Stimulated activated naive CD8-positive, alpha-beta T cell treated with anti-CD3 and anti-CD28 coated beads, Interleukin-15, Interleukin-2, amounts not matched to agents 100 ng/mL and 50 ng/mL, for 24 hours (primary cell): ENCODE measurements around the gene GPR39.

Experiments used
- H3K27ac Mint-ChIP-seq: one replicate; pipeline ENCODE4 v1.8.0; 2021; ENCODE audit warnings: mild to moderate bottlenecking, mixed read lengths
- H3K27me3 Mint-ChIP-seq: one replicate; pipeline ENCODE4 v1.8.0; 2021; ENCODE audit warnings: mixed read lengths
- H3K36me3 Mint-ChIP-seq: one replicate; pipeline ENCODE4 v1.8.0; 2021; ENCODE audit warnings: low read depth, mixed read lengths
- H3K4me1 Mint-ChIP-seq: one replicate; pipeline ENCODE4 v1.8.0; 2021; ENCODE audit warnings: low read depth, mixed read lengths
- H3K4me3 Mint-ChIP-seq: one replicate; pipeline ENCODE4 v1.8.0; 2021; ENCODE audit warnings: mild to moderate bottlenecking, mixed read lengths
- H3K9me3 Mint-ChIP-seq: one replicate; pipeline ENCODE4 v1.8.0; 2021; ENCODE audit warnings: mixed read lengths

GPR39 gene

DNA sequence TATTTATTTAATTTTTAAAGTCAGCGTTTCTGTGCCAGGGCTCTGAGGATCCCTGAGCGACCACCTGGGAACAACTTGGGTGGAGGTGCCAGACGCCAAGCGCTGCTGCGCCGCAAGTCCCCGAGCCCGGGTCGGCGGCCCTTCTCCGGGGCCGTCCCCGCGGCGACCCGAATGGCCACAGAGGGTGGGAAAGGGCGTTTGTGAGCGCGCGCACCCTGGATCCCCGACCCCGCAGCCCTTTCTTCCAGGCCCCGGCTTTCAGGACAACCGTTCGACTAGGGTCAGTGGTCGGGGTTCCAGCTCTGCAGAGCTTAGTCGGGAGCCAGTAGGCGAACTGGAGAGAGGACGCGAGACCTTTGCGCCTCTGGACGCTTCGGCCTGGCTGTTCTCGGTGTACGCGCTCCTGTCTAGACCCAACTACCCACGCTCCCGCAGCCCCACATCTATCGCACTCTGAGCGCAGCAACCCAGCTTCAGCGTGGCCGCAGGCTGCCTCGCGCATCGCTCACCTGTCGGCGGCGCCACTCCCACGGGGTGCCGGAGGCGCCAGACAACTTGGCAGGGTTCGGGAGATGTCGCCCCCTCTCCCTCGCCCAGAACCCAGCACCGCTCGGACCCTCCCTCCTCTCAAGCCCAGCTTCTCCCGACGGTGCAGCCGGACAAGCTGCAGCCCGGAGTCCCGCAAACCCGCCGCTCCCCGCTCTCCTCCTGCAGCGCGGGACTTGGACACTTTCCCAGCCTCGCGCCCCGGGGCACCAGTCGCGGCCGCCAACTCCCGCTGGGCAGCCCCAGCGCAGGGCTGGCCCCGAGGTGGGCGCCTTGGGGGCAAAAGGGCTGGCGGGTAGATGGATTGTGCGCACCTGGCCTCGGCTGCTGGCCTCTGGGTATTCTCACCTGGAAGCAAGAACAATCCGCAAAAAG, 252.6 kb downstream of the GPR39 start:
- no peak overlapping the region for H3K4me3 Mint-ChIP-seq
- peaks cover 52% of the 10 kb centered on the region for H3K27me3 Mint-ChIP-seq
- H3K36me3 Mint-ChIP-seq = no peaks in the 10 kb centered on the region
- no peak overlapping the region for H3K27ac Mint-ChIP-seq
- peaks cover 5% of the 10 kb centered on the region for H3K4me1 Mint-ChIP-seq
- no peaks in the 10 kb centered on the region for H3K9me3 Mint-ChIP-seq

DNA sequence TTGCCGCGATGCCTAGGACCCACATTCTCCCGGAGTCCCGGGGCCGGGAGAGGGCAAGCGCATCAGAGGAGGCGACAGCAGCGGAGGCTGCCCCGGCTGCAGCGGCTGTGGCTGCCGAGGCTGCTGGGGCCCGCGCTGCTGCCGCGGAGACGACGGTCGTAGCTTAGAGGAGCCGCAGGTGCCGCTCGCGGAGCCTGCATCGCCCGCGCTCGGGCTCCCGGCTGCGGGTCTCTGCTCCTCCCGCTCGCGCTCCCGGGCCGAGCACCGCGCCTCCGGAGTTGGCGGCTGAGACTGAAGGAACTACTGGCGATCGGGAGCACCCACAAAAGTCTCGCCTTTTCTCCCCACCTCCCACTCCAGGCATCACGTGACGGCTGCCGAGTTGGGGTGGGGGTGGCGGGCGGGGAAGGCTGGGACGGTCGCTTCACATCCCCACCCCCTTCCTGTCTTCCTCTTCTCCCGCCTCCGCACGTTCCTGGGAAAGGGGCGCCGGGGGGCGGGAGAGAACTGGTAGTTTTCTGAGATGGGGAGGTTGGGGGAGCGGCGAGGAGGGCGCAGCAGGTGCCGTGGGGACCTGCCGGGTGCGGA, 253.4 kb downstream of the GPR39 start, which contains the start of gene LYPD1:
LYPD1 (minus strand) TSS at position 298 of the 588 bp plus-strand sequence; CDS start at position 25, 273 bp downstream.
- Mint-ChIP-seq H3K27ac (no peak within 1 kb of the TSS), H3K4me3 (no peak within 1 kb of the TSS), H3K36me3 (no peaks in the 10 kb centered on the region), H3K27me3 (peaks cover 53% of the 10 kb centered on the region), H3K9me3 (no peaks in the 10 kb centered on the region), H3K4me1 (peaks cover 5% of the 10 kb centered on the region)

DNA sequence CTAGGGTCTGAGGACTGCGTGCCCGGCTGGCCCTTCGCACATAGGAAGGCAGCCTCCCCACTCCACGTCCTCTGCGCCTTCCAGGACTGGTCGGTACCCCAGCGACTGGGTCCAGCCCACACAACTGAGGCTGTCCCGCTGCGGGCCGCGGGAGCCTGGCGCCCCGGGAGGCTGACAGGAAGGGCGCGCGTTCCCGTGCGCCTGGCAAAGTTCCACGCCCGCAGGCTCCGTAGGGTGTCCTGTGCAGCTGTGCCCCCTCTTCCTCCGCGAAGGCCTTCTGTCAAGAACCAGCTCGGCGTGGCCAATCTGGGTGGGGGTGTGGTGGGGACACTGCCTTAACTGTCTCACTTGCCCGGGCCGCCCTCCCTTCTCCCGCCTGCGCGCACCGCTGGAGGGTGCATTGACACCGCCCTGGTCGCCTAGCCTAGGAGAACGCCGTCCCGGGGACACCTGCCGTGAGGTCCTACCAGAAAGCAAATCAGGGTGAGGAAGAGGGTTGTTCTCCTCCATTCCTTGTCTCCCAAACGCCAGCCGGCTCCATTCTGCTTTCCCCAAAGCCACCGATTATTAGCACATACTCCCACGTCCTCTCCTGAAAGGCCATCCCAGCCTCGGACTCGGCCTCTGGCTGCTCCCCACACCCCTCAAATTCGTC, 254.0 kb downstream of the GPR39 start:
- peaks cover 5% of the 10 kb centered on the region for H3K4me1 Mint-ChIP-seq
- H3K4me3 Mint-ChIP-seq = no peak overlapping the region
- H3K36me3 Mint-ChIP-seq = no peaks in the 10 kb centered on the region
- no peak overlapping the region for H3K27ac Mint-ChIP-seq
- no peaks in the 10 kb centered on the region for H3K9me3 Mint-ChIP-seq
- H3K27me3 Mint-ChIP-seq = peaks cover 49% of the 10 kb centered on the region

DNA sequence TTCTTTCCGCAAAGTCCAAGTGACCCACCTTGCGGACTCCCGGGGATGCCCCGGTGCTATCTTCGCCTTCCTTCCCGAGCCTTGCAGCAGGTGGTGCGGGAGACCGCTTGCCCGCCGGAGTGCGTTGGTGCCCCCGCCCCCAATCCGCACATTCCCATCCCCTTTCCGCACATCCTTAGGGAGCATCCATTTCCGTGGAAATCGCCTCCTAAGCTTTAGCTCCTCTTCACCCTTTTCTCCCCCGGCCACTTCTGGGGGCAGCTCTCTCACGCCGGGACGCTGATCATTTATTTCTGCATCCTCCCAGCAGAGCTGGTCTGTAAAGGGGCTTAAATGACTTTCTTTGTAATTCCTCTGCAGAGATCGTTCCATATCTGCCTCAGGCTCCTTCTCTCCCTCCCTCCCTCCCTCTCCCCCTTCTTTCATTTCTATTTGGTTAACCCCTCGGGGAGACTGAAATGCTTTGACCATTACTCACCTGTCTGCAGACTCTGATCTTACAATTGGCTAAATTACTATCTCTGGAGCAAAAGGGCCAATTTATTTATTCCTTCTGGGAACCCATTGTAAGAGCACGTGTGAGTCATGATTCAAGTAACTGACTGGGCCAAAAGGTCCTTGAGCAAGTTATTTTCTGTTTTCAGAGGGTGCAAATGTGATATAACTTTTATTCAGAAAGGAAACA, 254.7 kb downstream of the GPR39 start:
- Mint-ChIP-seq H3K9me3 (no peaks in the 10 kb centered on the region), H3K36me3 (no peaks in the 10 kb centered on the region), H3K4me3 (no peak overlapping the region), H3K27ac (no peak overlapping the region), H3K4me1 (peaks cover 5% of the 10 kb centered on the region), H3K27me3 (peaks cover 46% of the 10 kb centered on the region)

DNA sequence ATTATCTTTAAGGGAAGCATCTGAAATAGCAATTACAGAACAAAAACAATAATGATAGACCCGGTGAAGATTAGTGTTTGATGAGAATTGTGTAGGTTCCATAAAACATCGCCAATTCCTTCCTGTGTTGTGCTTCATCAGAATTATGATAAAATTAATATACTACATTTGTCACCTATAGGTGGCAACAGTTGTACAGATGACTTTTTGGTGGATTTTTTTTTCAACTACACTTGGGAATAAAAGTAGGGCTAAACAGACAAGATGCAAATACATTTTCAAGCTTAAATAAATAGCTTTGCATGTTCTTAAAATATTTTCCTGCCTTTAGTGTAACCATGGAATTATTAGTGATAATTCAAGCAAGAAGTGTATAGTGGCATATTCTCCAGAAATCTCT, 260.4 kb downstream of the GPR39 start:
- Mint-ChIP-seq H3K36me3 (no peaks in the 10 kb centered on the region), H3K27me3 (peaks cover 22% of the 10 kb centered on the region)

DNA sequence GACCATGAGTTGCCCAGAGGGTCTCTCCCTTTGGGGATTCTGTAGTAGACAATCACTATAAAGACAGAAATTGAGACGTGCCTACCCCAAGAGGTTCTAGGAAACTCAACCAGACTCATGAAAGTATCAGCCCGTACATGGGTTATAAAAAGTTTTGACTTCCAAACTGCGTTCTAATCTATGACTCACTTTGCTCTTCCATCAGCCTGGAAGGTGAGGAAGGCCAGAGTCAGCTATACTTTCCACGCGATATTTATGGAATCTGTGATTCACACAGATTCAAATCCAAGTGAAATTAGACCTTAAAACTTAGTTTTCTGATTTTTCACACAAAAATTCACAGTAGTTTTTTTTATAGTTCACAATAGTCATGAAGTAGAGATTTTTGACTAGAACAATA, 261.1 kb downstream of the GPR39 start:
- Mint-ChIP-seq H3K27ac (no peak overlapping the region), H3K27me3 (peaks cover 18% of the 10 kb centered on the region), H3K36me3 (no peaks in the 10 kb centered on the region), H3K9me3 (peaks cover 4% of the 10 kb centered on the region), H3K4me3 (no peak overlapping the region), H3K4me1 (no peaks in the 10 kb centered on the region)

More for the DNA sequence above, 260.4 kb downstream of the GPR39 start:
- Mint-ChIP-seq H3K9me3 (peaks cover 4% of the 10 kb centered on the region), H3K4me1 (no peaks in the 10 kb centered on the region), H3K27ac (no peak overlapping the region), H3K4me3 (no peak overlapping the region)

DNA sequence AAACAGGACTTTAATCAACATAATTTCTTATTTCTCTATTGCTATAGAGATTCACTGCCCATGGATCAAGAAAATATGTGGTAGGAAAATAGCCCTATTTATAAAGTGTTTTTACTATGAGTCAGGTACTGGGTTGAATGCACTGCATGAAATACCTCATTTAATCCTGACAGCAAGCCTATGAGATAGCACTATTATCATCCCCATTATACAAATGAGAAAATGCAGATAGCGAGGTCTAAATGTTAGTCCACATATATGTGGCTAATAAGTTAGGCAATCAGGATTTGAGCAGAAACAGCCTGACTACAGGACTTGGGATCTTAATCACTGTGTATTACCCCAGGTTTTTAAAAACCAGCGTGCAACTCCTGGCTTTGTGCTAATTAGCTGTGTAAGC, 261.9 kb downstream of the GPR39 start:
- Mint-ChIP-seq H3K27me3 (peaks cover 14% of the 10 kb centered on the region), H3K4me3 (no peak overlapping the region), H3K36me3 (no peaks in the 10 kb centered on the region), H3K27ac (no peak overlapping the region), H3K9me3 (peaks cover 4% of the 10 kb centered on the region), H3K4me1 (no peaks in the 10 kb centered on the region)

DNA sequence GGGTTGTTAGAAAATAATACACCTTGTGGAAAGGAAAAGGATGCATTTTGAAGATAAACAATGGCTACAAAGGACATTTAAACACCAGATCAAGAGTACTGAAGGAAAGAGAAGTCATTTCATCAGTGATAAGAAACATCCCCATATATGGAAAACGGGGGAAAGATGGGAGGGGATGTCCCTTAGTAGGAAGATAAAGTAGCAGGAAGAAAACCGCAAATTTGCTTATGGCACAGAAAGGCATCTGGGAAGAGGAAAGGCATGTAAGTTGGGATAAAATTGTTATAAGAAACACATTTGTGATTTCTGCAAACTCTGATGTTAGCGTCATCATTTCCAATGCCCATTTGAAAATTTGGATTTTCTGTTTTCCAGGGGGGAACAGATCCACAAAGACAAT, 263.9 kb downstream of the GPR39 start:
- Mint-ChIP-seq H3K4me1 (no peaks in the 10 kb centered on the region), H3K27me3 (peaks cover 6% of the 10 kb centered on the region), H3K4me3 (no peak overlapping the region), H3K36me3 (no peaks in the 10 kb centered on the region), H3K27ac (no peak overlapping the region), H3K9me3 (peaks cover 4% of the 10 kb centered on the region)

DNA sequence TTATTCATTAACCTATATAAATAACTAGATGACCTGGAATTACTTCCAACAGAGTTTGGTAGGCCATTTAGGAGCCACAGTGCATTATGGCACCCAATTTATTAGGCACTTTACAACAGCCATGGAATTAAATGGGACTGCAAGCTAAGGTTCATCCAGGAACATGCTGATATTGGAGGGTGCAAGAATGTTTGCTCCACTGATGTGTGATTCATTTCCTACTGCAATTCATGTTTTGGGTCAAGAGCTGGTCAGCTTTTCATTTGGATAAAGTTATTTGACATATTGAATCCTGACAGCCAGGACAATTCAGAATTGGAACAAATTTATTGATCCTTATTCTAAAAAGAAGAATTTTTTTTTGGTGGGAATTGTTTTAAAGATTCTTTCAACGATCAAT, 265.2 kb downstream of the GPR39 start:
- Mint-ChIP-seq H3K9me3 (peaks cover 1% of the 10 kb centered on the region), H3K27me3 (peaks cover 3% of the 10 kb centered on the region), H3K36me3 (no peaks in the 10 kb centered on the region), H3K27ac (no peak overlapping the region), H3K4me1 (no peaks in the 10 kb centered on the region), H3K4me3 (no peak overlapping the region)

DNA sequence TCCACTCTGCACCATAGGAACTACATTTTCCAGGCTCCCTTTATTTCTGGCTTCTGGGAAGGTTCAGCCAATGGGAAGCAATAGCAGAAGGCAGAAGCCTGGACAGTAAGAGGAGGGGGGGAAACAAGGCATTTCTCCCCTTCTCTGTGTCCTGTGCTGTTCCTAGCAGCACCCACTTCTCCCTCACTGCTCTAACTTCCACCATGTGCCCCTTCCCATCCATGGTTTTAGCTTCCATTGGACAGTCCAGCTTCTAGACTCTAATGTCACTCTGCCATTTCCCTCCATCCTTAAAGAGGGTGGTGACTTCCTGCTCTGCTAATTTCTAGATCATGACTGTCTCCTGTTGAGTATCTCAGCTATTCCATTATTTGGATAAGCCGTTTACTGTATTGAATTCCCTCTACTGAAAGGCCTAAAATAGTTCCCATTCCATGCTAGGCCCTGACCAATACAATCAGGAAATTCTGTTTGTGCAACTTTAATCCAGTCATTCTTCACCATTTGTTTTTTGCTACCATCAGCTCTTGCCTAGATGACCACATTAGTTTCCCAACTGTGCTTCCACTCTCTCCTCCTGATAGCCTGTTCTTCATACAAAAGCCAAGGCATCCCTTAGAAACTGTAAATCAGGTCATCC, 274.2 kb downstream of the GPR39 start:
- Mint-ChIP-seq H3K27ac (no peak overlapping the region), H3K9me3 (peaks cover 11% of the 10 kb centered on the region), H3K4me1 (no peaks in the 10 kb centered on the region), H3K27me3 (no peaks in the 10 kb centered on the region), H3K4me3 (no peak overlapping the region), H3K36me3 (no peaks in the 10 kb centered on the region)

DNA sequence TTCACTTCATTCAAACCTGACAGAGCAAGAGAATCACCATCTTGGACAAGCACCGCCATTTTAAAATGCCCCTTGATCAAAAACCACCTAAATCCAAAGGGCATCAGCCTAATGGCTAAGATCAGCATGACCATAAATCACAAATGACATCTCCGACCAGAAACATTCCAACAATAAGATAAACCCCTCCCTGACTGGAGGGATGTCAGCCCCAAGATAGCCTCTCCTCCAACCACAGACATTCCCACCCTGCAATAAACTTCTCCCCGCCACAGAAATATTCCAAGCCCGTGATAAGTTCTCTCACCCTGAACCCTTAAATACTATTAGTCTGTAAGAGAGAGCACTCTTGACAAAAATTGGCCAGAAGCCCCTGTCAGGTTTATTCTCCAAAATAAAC, 275.0 kb downstream of the GPR39 start:
- H3K27me3 Mint-ChIP-seq = no peaks in the 10 kb centered on the region
- peaks cover 11% of the 10 kb centered on the region for H3K9me3 Mint-ChIP-seq
- no peaks in the 10 kb centered on the region for H3K4me1 Mint-ChIP-seq
- H3K4me3 Mint-ChIP-seq = no peak overlapping the region
- H3K36me3 Mint-ChIP-seq = no peaks in the 10 kb centered on the region
- H3K27ac Mint-ChIP-seq = no peak overlapping the region

DNA sequence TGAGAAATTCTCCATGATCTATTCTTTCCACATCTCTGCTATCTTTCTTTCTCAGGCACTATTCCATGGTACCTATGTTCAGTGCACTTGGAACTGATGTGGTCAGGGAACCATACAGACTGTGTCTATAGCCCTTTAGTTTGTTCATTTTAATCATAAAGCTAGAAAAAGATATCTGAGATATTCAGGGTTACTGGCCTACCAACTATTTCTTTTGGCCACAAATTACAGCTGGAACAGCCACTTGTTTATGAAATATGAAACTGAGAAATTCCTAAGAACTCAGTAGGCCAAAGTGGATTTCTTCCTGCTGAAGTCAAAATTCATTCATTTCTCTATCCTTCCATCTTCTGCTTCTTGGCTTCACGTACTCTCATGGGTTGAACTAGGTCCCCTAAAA, 276.2 kb downstream of the GPR39 start:
- no peaks in the 10 kb centered on the region for H3K27me3 Mint-ChIP-seq
- H3K4me3 Mint-ChIP-seq = no peak overlapping the region
- peaks cover 11% of the 10 kb centered on the region for H3K9me3 Mint-ChIP-seq

More for the DNA sequence above, 276.2 kb downstream of the GPR39 start:
- Mint-ChIP-seq H3K4me1 (no peaks in the 10 kb centered on the region), H3K27ac (no peak overlapping the region), H3K36me3 (no peaks in the 10 kb centered on the region)
